Transverse colon (tissue), 4 donors: ENCODE measurements around the gene KRTAP10-10.
"Not testable (repeated sequence)": the region's sequence is repeated elsewhere in the genome, so short reads cannot be mapped to it uniquely, and the experiment has no call there.

Source experiments
- CTCF ChIP-seq, 5 experiments: fragments of 200-600 bp in 3 of 5; fragments of 450-650 bp in 2 of 5; sonication (generic) in 3 of 5; IDR thresholded peaks; 1 replicate in 2 of 5; 2 replicates in 3 of 5; pipeline ENCODE4 v1.5.1; 2016 to 2017; ENCODE audit warnings: antibody characterized with exemption in 5 of 5, inconsistent platforms in 3 of 5, mild to moderate bottlenecking in 2 of 5, moderate library complexity in 1 of 5
- EP300 ChIP-seq: sonication (generic); formaldehyde crosslinking; IDR thresholded peaks from one replicate; pipeline ENCODE4 v1.6.1; 2017; ENCODE audit warnings: antibody characterized with exemption, low read depth
- POLR2A ChIP-seq: fragments of 450-650 bp; IDR thresholded peaks from one replicate; pipeline ENCODE4 v1.6.1; 2016; ENCODE audit warnings: antibody characterized with exemption, mild to moderate bottlenecking, moderate library complexity
- POLR2AphosphoS5 ChIP-seq, 3 donors: sonication (generic); formaldehyde crosslinking; IDR thresholded peaks; one replicate each; pipeline ENCODE4 v1.6.1; 2016; ENCODE audit warnings: antibody characterized with exemption in 3 of 3

- not testable (repeated sequence) for TF ChIP-seq CTCF (IDR thresholded peaks at IDR 0.05); POLR2A; EP300; POLR2AphosphoS5 (IDR thresholded peaks at IDR 0.05)
Observed at GRCh38 chr21:44661567-44661966, 24.4 kb downstream of the KRTAP10-10 start.
